GM12875 (cell line): ENCODE data around the gene NFKB1.

Experiments used
- H3K4me3 ChIP-seq: one replicate; pipeline ENCODE4 v1.5.1; 2011; ENCODE audit warnings: low read depth, low read length, control low read depth
- CTCF ChIP-seq: IDR thresholded peaks from 2 replicates; pipeline ENCODE4 v1.5.1; 2011; ENCODE audit warnings: low read depth, mild to moderate bottlenecking, control low read depth, inconsistent platforms, low read length, moderate library complexity, borderline replicate concordance; ENCODE audit not compliant: insufficient read depth

NFKB1 gene

GRCh38 chr4:102500696-102501446 is at the start of gene NFKB1:
Gene NFKB1, plus strand, starts transcription at chr4:102501359. Its CDS starts 24,160 bp downstream, at chr4:102525519.
- TF ChIP-seq CTCF = no peak

GRCh38 chr4:102452854-102453253 is 48.3 kb upstream of the NFKB1 start:
- no peak for TF ChIP-seq CTCF
- H3K4me3 ChIP-seq = no peak overlapping the region

More at GRCh38 chr4:102500696-102501446, at the start of gene NFKB1:
- peak within 1 kb of the TSS; percentile 78 for H3K4me3 ChIP-seq

GRCh38 chr4:102453827-102454226 is 47.3 kb upstream of the NFKB1 start:
- no peak overlapping the region for H3K4me3 ChIP-seq
- TF ChIP-seq CTCF = no peak

GRCh38 chr4:102454268-102454667 is 46.9 kb upstream of the NFKB1 start:
- no peak for TF ChIP-seq CTCF
- no peak overlapping the region for H3K4me3 ChIP-seq

- no peak for TF ChIP-seq CTCF
- no peak overlapping the region for H3K4me3 ChIP-seq
Observed at GRCh38 chr4:102454981-102455685, 46.0 kb upstream of the NFKB1 start.

GRCh38 chr4:102455750-102456149 is 45.4 kb upstream of the NFKB1 start:
- TF ChIP-seq CTCF = no peak

GRCh38 chr4:102466298-102466697 is 34.9 kb upstream of the NFKB1 start:
- no peak overlapping the region for H3K4me3 ChIP-seq
- no peak for TF ChIP-seq CTCF

More at GRCh38 chr4:102455750-102456149, 45.4 kb upstream of the NFKB1 start:
- H3K4me3 ChIP-seq = no peak overlapping the region
